HCT116 (cell line): ENCODE results near the gene ZSCAN25. TPM values are rescaled to one million over a fixed set of nuclear protein-coding genes. Genes with fewer than 3 reads are reported as not detected.

Experiments
- ATAC-seq: fragments of 200-7000 bp; cut with Tn5 transposase; 2 replicates; pipeline ENCODE4 v1.9.1; 2020; ENCODE audit warnings: mild to moderate bottlenecking, moderate library complexity
- BruUV-seq: library from RNA; stranded (reverse); fragments of 400-500 nt; replicated peaks from 2 replicates; lab custom pipeline; 2021; lab: Mats Ljungman, UMichigan
- CTCF ChIA-PET: fragments of 300-600 bp; sonication (Branson Sonifier 250); formaldehyde crosslinking; loops from one replicate; lab custom pipeline; 2021; ENCODE audit warnings: antibody characterized with exemption; lab: Charles Lee
- POLR2A ChIA-PET: fragments of 300-600, 350-600 bp; sonication (Branson Sonifier 250); formaldehyde crosslinking; loops from one replicate; lab custom pipeline; 2021; ENCODE audit warnings: antibody characterized with exemption; lab: Charles Lee
- RAD21 ChIA-PET, 2 experiments: fragments of 300-600 bp; sonication (Branson Sonifier 250); formaldehyde crosslinking; loops; one replicate each; lab custom pipeline; 2023; ENCODE audit warnings: low total read pairs in 2 of 2; ENCODE audit not compliant: uncharacterized antibody in 2 of 2, unreplicated experiment in 2 of 2, low non-redundant PET in 1 of 2; lab: Charles Lee
- DNase-seq: peaks from one replicate; pipeline ENCODE4 v3.0.0-alpha.2; 2010; ENCODE audit warnings: low read depth, low spot score
- H2AFZ ChIP-seq: fragments of 200-600 bp; shearing (Covaris generic), sonication (generic); 2 replicates; pipeline ENCODE4 v1.6.1; 2017; ENCODE audit warnings: low read depth, mixed run types, mixed read lengths, antibody characterized with exemption, low read length; ENCODE audit not compliant: poor library complexity, severe bottlenecking
- H3K27ac ChIP-seq: 2 replicates; pipeline ENCODE4 v1.5.1; 2012; ENCODE audit warnings: low read depth, low read length
- H3K27me3 ChIP-seq: fragments of 200-600 bp; sonication (generic); 2 replicates; pipeline ENCODE4 v1.6.1; 2016; ENCODE audit warnings: mixed run types, low read length, mixed read lengths; ENCODE audit not compliant: insufficient read depth
- H3K36me3 ChIP-seq, 2 experiments: fragments of 200-500 bp in 1 of 2; fragments of 200-600 bp in 1 of 2; sonication (Bioruptor generic) in 1 of 2; sonication (generic) in 1 of 2; 2 replicates each; pipeline versions ENCODE4 v1.5.1 to v1.6.1; 2014 to 2016; ENCODE audit warnings: low read length in 2 of 2, inconsistent platforms in 1 of 2, mixed read lengths in 1 of 2, mixed run types in 1 of 2; ENCODE audit not compliant: insufficient read depth in 2 of 2, control insufficient read depth in 1 of 2
- H3K4me1 ChIP-seq, 2 experiments: fragments of 200-600 bp in 1 of 2; sonication (generic) in 1 of 2; 2 replicates each; pipeline versions ENCODE4 v1.5.1 to v1.6.1; 2012 to 2017; ENCODE audit warnings: low read length in 2 of 2, inconsistent platforms in 1 of 2, mild to moderate bottlenecking in 1 of 2, mixed read lengths in 1 of 2, mixed run types in 1 of 2, moderate library complexity in 1 of 2; ENCODE audit not compliant: insufficient read depth in 2 of 2, control insufficient read depth in 1 of 2
- H3K4me2 ChIP-seq: fragments of 200-600 bp; sonication (generic); 2 replicates; pipeline ENCODE4 v1.6.1; 2017; ENCODE audit warnings: mixed run types, low read length, mixed read lengths
- H3K4me3 ChIP-seq, 2 experiments: fragments of 200-600 bp in 1 of 2; sonication (generic) in 1 of 2; replicated peaks in 1 of 2; 2 replicates each; pipeline ENCODE4 v1.5.1; 2011 to 2016; ENCODE audit warnings: low read length in 2 of 2, control low read depth in 1 of 2, low read depth in 1 of 2, mild to moderate bottlenecking in 1 of 2, mixed read lengths in 1 of 2, mixed run types in 1 of 2
- H3K79me2 ChIP-seq: fragments of 200-600 bp; sonication (generic); 2 replicates; pipeline ENCODE4 v1.6.1; 2017; ENCODE audit warnings: mild to moderate bottlenecking, mixed run types, low read length, moderate library complexity, mixed read lengths; ENCODE audit not compliant: insufficient read depth
- H3K9ac ChIP-seq: fragments of 200-600 bp; sonication (generic); 2 replicates; pipeline ENCODE4 v1.6.1; 2016; ENCODE audit warnings: low read length, mixed read lengths
- H3K9me2 ChIP-seq: fragments of 200-600 bp; sonication (generic), shearing (Covaris generic); 2 replicates; pipeline ENCODE4 v1.6.1; 2017; ENCODE audit warnings: mixed run types, mild to moderate bottlenecking, moderate library complexity; ENCODE audit not compliant: insufficient read depth
- H3K9me3 ChIP-seq, 2 experiments: fragments of 200-500 bp in 1 of 2; fragments of 200-600 bp in 1 of 2; sonication (Bioruptor generic) in 1 of 2; sonication (generic) in 1 of 2; 2 replicates each; pipeline ENCODE4 v1.6.1; 2014 to 2017; ENCODE audit warnings: low read length in 2 of 2, mixed read lengths in 2 of 2, inconsistent platforms in 1 of 2, low read depth in 1 of 2, mild to moderate bottlenecking in 1 of 2, mixed run types in 1 of 2, moderate library complexity in 1 of 2; ENCODE audit not compliant: control insufficient read depth in 1 of 2, insufficient read depth in 1 of 2
- H4K20me1 ChIP-seq: fragments of 200-600 bp; sonication (generic), shearing (Covaris generic); 2 replicates; pipeline ENCODE4 v1.6.1; 2017; ENCODE audit warnings: mixed run types, mild to moderate bottlenecking, moderate library complexity; ENCODE audit not compliant: insufficient read depth
- CBX3 ChIP-seq: IDR thresholded peaks from 2 replicates; pipeline ENCODE4 v1.6.1; 2012; ENCODE audit warnings: low read depth
- ELF1 ChIP-seq: IDR thresholded peaks from 2 replicates; pipeline ENCODE4 v1.6.1; 2012; ENCODE audit warnings: low read depth, borderline replicate concordance
- EZH2 ChIP-seq: fragments of 200-600 bp; sonication (generic); IDR thresholded peaks from 2 replicates; pipeline ENCODE4 v1.6.1; 2017; ENCODE audit warnings: antibody characterized with exemption, mixed run types
- POLR2A ChIP-seq: IDR thresholded peaks from 2 replicates; pipeline ENCODE4 v1.7.0; 2011; ENCODE audit warnings: borderline replicate concordance; ENCODE audit not compliant: insufficient read depth, insufficient read length; ENCODE audit errors: extremely low read depth
- POLR2AphosphoS5 ChIP-seq: IDR thresholded peaks from 2 replicates; pipeline ENCODE4 v1.6.1; 2011; ENCODE audit warnings: mild to moderate bottlenecking, low read depth, low read length, moderate library complexity
- RAD21 ChIP-seq: IDR thresholded peaks from 2 replicates; pipeline ENCODE4 v1.6.1; 2012; ENCODE audit warnings: low read depth, mild to moderate bottlenecking
- REST ChIP-seq: IDR thresholded peaks from 2 replicates; pipeline ENCODE4 v1.6.1; 2012; ENCODE audit warnings: low read depth
- SIN3A ChIP-seq: IDR thresholded peaks from 2 replicates; pipeline ENCODE4 v1.6.1; 2012; ENCODE audit warnings: low read depth
- SRF ChIP-seq: IDR thresholded peaks from 2 replicates; pipeline ENCODE4 v1.6.1; 2012; ENCODE audit warnings: low read depth
- YY1 ChIP-seq: IDR thresholded peaks from 2 replicates; pipeline ENCODE4 v1.6.1; 2011; ENCODE audit warnings: low read length, low read depth, moderate library complexity, mild to moderate bottlenecking; ENCODE audit not compliant: insufficient replicate concordance; ENCODE audit errors: extremely low read depth
- ZBTB33 ChIP-seq: IDR thresholded peaks from 2 replicates; pipeline ENCODE4 v1.6.1; 2011; ENCODE audit warnings: mild to moderate bottlenecking, low read length, moderate library complexity; ENCODE audit not compliant: insufficient replicate concordance; ENCODE audit errors: extremely low read depth
- intact Hi-C: fragments of 100-400 bp; cut with micrococcal nuclease; formaldehyde crosslinking; loops from 2 replicates; pipeline ENCODE4 v1.10.0; 2022
- total RNA-seq: library from RNA; stranded (reverse); gene quantifications from one replicate; pipeline ENCODE4 v1.2.1, GENCODE V29; 2021; ENCODE audit not compliant: unreplicated experiment
- TF ChIP-seq, protein P1 (sequence below), 3 experiments: fragments of 200-600 bp in 1 of 3; sonication (generic) in 1 of 3; IDR thresholded peaks in 2 of 3; conservative IDR thresholded peaks in 1 of 3; 2 replicates each; pipeline ENCODE4 v1.5.1; 2012 to 2017; ENCODE audit warnings: low read depth in 2 of 3, low read length in 2 of 3, antibody characterized with exemption in 1 of 3, borderline replicate concordance in 1 of 3, control low read depth in 1 of 3, mild to moderate bottlenecking in 1 of 3, mixed read lengths in 1 of 3, mixed run types in 1 of 3, moderate library complexity in 1 of 3; ENCODE audit not compliant: insufficient read depth in 1 of 3

Gene ZSCAN25
- total RNA-seq, 1 experiment from 2014 or later = 14.0 TPM

DNA sequence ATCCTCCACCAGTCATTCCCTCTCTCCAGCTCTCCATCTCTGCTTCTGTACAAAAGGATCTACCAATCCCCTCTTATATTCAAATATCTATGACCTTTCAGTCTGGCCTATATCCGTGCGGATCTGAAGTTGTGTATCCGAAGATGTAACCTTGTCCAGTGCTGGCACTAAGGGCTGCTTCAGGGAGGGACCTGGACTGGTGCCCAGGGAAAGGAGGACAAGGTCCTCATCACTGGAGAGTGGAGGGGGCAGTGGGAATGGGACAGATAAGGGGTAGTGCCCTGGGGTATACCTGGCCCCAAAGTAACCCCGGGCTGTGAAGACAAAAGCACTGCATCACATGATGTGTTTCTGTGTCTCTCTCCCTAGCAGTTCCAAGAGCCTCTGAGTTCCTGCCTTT, 16.9 kb upstream of the ZSCAN25 start:
- no peaks in the 10 kb centered on the region for H3K9me3 ChIP-seq
- no peak overlapping the region for H2AFZ ChIP-seq
- no peak overlapping the region for H3K27ac ChIP-seq
- no peaks in the 10 kb centered on the region for H3K36me3 ChIP-seq
- H3K4me1 ChIP-seq = no peaks in the 10 kb centered on the region
- TF ChIP-seq EZH2 = no peak
- no peak for TF ChIP-seq ELF1
- TF ChIP-seq SIN3A = no peak
- no peak for TF ChIP-seq RAD21
- TF ChIP-seq ZBTB33 = no peak
- no peak for TF ChIP-seq REST
- TF ChIP-seq, protein P1, sequence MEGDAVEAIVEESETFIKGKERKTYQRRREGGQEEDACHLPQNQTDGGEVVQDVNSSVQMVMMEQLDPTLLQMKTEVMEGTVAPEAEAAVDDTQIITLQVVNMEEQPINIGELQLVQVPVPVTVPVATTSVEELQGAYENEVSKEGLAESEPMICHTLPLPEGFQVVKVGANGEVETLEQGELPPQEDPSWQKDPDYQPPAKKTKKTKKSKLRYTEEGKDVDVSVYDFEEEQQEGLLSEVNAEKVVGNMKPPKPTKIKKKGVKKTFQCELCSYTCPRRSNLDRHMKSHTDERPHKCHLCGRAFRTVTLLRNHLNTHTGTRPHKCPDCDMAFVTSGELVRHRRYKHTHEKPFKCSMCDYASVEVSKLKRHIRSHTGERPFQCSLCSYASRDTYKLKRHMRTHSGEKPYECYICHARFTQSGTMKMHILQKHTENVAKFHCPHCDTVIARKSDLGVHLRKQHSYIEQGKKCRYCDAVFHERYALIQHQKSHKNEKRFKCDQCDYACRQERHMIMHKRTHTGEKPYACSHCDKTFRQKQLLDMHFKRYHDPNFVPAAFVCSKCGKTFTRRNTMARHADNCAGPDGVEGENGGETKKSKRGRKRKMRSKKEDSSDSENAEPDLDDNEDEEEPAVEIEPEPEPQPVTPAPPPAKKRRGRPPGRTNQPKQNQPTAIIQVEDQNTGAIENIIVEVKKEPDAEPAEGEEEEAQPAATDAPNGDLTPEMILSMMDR (IDR thresholded peaks at IDR 0.05 in 2 of 3, conservative IDR thresholded peaks at IDR 0.05 in 1 of 3; ENCODE audit: borderline replicate concordance in 1 of 3, insufficient read depth in 1 of 3, low read depth in 2 of 3, low read length in 2 of 3) = no peak
- TF ChIP-seq POLR2AphosphoS5 = no peak
- TF ChIP-seq POLR2A = no peak
- no peak for TF ChIP-seq YY1
- no peak for TF ChIP-seq CBX3
- TF ChIP-seq SRF = no peak
- POLR2A ChIA-PET = no interaction called here
- intact Hi-C loops = no loop called here
- no peaks in the 10 kb centered on the region for H3K9me2 ChIP-seq
- no peak overlapping the region for H3K4me3 ChIP-seq
- no TSS peak for BruUV-seq
- H3K79me2 ChIP-seq = no peaks in the 10 kb centered on the region
- DNase-seq (no peak), ATAC-seq (no peak)
- H4K20me1 ChIP-seq = no peaks in the 10 kb centered on the region
- no peak overlapping the region for H3K9ac ChIP-seq
- CTCF ChIA-PET = no interaction called here
- RAD21 ChIA-PET = no interaction called here
- no peaks in the 10 kb centered on the region for H3K27me3 ChIP-seq
- H3K4me2 ChIP-seq = no peak overlapping the region
